Measurements from ENCODE around the gene BEST2.

DNA sequence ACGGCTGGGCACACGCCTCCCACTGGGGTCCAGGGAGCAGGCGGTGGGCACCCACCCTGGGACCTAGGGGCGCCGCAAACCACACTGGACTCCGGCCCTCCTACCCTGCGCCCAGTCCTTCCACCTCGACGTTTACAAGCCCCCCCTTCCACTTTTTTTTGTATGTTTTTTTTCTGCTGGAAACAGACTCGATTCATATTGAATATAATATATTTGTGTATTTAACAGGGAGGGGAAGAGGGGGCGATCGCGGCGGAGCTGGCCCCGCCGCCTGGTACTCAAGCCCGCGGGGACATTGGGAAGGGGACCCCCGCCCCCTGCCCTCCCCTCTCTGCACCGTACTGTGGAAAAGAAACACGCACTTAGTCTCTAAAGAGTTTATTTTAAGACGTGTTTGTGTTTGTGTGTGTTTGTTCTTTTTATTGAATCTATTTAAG is 41.3 kb downstream of the BEST2 start:
- TF ChIP-seq CTCF (IDR thresholded peaks at IDR 0.05 in 8 of 11, conservative IDR thresholded peaks at IDR 0.05 in 3 of 11): peak in 1 of 11 experiments; percentile 2
- TF ChIP-seq POLR2AphosphoS5 (IDR thresholded peaks at IDR 0.05): no peak
- no peak for TF ChIP-seq POLR2A (IDR thresholded peaks at IDR 0.05)
